ENCODE measurements around the gene BPIFB2. TPM values are rescaled to one million over a fixed set of nuclear protein-coding genes. Genes with fewer than 3 reads are reported as not detected.

The BPIFB2 gene
- total RNA-seq, 4 donors from 2014 or later = 0.13 to 138 (median 0.15) TPM; not detected in 1

DNA sequence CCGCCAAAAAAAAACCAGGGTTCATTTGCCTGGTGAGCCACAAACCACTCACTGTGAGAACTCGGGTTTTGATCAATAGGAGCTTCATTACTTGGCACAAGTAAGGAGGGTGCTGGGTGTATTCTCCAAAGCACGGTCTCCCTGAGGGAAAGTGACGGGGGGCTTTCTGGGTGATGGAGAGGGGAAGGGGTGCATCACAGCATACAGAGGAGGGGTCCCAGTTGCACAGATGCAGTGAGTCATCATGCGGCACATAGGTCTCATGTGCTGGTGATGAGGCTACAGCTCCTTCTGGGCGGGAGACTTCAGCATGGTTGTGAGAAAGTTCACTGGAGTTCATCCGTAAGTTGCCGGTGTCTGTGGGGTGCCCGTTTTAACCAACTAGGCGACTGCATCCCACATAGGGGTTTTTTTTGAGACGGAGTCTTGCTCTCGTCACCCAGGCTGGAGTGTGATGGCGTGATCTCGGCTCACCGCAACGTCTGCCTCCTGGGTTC lies 39.5 kb upstream of the BPIFB2 start:
- ATAC-seq = no peak
- WGBS, 2 donors (ENCODE audit: low coverage in 1 of 2) = 72 to 95% methylated on average over 5 to 7 of the region's 16 CpGs
- no peak overlapping the region for H3K27ac ChIP-seq
- H3K36me3 ChIP-seq = no peaks in the 10 kb centered on the region
- TF ChIP-seq POLR2A (IDR thresholded peaks at IDR 0.05) = no peak
- no peak for TF ChIP-seq POLR2AphosphoS5 (IDR thresholded peaks at IDR 0.05)
- H3K4me1 ChIP-seq = no peaks in the 10 kb centered on the region
- no peak overlapping the region for H3K4me3 ChIP-seq
- no peaks in the 10 kb centered on the region for H3K9me3 ChIP-seq
- H3K27me3 ChIP-seq = peaks cover 15% of the 10 kb centered on the region

DNA sequence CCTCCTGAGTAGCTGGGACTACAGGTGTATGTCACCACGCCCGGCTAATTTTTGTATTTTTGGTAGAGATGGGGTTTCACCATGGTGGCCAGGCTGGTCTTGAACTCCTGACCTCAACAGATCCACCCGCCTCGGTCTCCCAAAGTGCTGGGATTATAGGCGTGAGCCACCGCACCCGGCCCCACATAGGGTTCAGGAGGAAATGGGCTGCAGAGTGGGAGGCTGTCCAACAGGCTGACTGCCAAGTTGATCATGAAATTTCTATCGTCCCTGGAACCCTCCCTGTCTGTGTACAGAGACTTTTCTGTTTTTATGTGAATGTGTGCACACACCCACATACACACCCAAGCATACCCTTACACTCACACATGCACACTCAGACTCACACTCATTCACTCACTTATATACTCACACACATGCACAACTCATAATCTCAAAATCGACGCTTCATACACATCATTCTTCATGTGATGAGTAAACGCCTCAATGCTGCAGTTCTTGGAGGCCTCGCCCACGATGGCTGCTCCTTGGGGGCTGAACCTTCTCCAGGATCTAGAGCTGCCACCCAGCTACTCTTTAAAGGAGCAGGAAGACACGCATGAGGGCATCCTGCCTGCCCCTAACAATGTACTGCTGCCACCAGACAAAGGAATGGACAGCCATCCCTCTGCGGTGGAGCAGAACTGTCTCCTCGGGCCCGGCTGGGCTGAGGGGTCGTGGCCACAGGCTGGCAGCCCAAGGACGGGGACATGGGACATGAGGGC lies 38.8 kb upstream of the BPIFB2 start:
- no peaks in the 10 kb centered on the region for H3K9me3 ChIP-seq
- 27 to 63% methylated on average over 7 of the region's 19 CpGs for WGBS, 2 donors (ENCODE audit: low coverage in 1 of 2)
- no peaks in the 10 kb centered on the region for H3K36me3 ChIP-seq
- no peak overlapping the region for H3K27ac ChIP-seq
- H3K4me3 ChIP-seq = no peak overlapping the region
- no peak for TF ChIP-seq POLR2A (IDR thresholded peaks at IDR 0.05)
- no peak for TF ChIP-seq POLR2AphosphoS5 (IDR thresholded peaks at IDR 0.05)
- TF ChIP-seq, protein P1, sequence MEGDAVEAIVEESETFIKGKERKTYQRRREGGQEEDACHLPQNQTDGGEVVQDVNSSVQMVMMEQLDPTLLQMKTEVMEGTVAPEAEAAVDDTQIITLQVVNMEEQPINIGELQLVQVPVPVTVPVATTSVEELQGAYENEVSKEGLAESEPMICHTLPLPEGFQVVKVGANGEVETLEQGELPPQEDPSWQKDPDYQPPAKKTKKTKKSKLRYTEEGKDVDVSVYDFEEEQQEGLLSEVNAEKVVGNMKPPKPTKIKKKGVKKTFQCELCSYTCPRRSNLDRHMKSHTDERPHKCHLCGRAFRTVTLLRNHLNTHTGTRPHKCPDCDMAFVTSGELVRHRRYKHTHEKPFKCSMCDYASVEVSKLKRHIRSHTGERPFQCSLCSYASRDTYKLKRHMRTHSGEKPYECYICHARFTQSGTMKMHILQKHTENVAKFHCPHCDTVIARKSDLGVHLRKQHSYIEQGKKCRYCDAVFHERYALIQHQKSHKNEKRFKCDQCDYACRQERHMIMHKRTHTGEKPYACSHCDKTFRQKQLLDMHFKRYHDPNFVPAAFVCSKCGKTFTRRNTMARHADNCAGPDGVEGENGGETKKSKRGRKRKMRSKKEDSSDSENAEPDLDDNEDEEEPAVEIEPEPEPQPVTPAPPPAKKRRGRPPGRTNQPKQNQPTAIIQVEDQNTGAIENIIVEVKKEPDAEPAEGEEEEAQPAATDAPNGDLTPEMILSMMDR (IDR thresholded peaks at IDR 0.05) = no peak
- no peak for TF ChIP-seq EP300 (IDR thresholded peaks at IDR 0.05)
- ATAC-seq = no peak
- H3K4me1 ChIP-seq = no peaks in the 10 kb centered on the region
- peaks cover 15% of the 10 kb centered on the region for H3K27me3 ChIP-seq

DNA sequence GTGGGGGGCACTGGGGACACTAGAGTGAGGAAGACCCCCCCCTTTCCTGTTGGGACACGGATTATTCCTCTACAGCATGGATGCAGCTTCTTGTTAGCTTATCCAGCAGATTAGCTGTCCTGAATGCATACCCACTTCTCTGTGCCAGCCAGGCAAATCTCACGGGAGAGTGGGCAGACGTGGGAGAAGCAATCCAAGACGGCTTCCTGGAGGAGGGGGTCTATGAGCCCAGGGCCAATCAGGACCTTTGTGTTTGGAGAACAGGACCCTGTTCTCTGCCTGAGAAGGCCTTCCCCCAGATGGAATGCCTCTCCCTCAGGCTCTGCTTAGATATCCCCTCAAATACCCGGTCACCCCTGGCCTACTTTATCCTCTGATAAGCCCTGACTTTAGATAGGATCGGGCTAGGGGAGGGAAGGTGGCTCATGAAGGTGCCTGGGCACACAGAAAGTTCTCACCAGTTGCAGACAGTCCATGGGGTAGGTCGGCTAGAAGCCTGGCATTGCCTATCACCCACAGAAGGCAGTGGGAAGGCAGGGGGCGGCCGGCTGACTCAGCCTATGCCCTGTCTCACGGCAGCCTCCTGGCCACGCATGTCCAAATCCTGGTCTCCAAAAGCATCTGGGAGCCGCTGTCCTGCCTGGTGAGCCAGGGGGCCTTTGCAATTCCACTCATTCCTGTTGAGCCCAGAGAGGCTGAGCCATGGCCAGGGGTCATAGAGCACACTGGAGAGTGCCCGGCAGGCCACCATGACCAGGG lies 38.0 kb upstream of the BPIFB2 start:
- no peak overlapping the region for H3K4me3 ChIP-seq
- WGBS, 2 donors (ENCODE audit: low coverage in 1 of 2) = 100% methylated on average over 1 of the region's 13 CpGs; no CpG with 5 or more reads in 1 of the 2 donors
- no peaks in the 10 kb centered on the region for H3K4me1 ChIP-seq
- ATAC-seq = no peak
- TF ChIP-seq, protein P1 (IDR thresholded peaks at IDR 0.05) = no peak
- TF ChIP-seq POLR2A (IDR thresholded peaks at IDR 0.05) (no peak), POLR2AphosphoS5 (IDR thresholded peaks at IDR 0.05) (no peak), EP300 (IDR thresholded peaks at IDR 0.05) (no peak)
- H3K27ac ChIP-seq = no peak overlapping the region
- H3K9me3 ChIP-seq = no peaks in the 10 kb centered on the region
- peaks cover 15% of the 10 kb centered on the region for H3K27me3 ChIP-seq
- H3K36me3 ChIP-seq = no peaks in the 10 kb centered on the region

DNA sequence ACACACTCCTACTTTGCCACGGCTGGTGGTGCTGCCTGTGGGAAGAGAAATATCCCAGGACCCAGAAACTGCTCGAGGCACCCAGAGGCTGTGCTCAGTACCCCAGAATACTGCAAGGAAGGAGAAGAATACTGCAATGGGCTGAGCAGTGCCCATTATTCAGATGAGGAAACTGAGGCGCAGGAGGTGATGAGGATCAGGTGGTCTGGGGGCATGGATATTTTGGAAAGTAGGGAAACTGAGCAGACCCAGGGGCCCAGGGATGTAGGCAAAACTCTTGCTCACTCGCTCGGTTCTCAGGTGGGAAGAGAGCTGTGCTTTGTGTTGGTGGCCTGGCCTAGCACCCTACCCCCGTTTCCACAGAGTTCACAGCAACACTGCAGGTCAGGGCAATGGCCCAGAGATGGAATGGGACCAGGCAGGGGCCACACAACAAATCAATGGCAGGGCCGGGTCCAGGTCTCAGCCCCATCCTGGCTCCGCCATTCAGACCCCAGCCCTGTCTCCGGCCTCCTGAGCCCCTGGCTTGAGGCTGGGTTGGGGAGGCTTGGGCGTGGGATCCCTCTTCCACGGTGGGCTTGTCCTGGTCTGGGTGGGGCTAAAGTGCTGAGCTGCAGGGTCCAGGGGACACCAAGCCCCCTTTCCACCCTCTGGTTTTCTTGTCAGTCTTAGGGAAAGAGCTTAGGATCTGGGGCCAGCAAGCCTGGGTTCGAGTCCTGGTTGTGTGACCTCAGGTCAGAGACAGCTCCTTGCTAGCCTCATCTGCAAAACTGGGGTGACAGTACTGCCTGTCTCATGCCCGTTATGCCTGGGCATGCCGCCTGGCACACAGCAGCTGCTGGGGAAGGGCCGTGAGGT lies 37.2 kb upstream of the BPIFB2 start:
- H3K4me1 ChIP-seq = no peaks in the 10 kb centered on the region
- H3K27me3 ChIP-seq = peaks cover 15% of the 10 kb centered on the region
- H3K36me3 ChIP-seq = no peaks in the 10 kb centered on the region
- ATAC-seq = no peak
- H3K9me3 ChIP-seq = no peaks in the 10 kb centered on the region
- H3K27ac ChIP-seq = no peak overlapping the region
- TF ChIP-seq POLR2AphosphoS5 (IDR thresholded peaks at IDR 0.05) = no peak
- TF ChIP-seq, protein P1 (IDR thresholded peaks at IDR 0.05) = no peak
- H3K4me3 ChIP-seq = no peak overlapping the region
- WGBS, 2 donors (ENCODE audit: low coverage in 1 of 2) = 93 to 95% methylated on average over 4 to 5 of the region's 15 CpGs

DNA sequence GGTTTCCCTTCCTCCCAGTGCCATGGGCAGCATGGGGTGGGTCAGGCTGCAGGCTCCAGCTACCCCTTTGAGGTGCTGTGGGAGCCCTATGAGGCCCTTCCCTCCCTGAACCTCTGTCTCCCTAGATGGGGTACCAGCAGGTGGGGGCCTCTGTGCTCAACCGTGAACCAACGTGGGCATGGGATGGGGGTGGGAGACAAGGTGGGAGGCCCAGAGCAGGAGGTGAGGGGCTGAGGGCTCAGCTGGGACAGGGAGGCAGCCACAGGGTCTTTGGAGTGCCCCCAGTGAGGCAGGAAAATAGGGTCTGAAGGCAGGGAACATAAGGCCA lies 36.6 kb upstream of the BPIFB2 start:
- WGBS, 2 donors (ENCODE audit: low coverage in 1 of 2) = no CpG with 5 or more reads among the region's 2 CpGs
- Histone ChIP-seq H3K27me3 (peaks cover 15% of the 10 kb centered on the region), H3K36me3 (no peaks in the 10 kb centered on the region), H3K4me3 (no peak overlapping the region), H3K9me3 (no peaks in the 10 kb centered on the region), H3K27ac (no peak overlapping the region), H3K4me1 (no peaks in the 10 kb centered on the region)
- no peak for ATAC-seq
- TF ChIP-seq EP300 (IDR thresholded peaks at IDR 0.05) (no peak), POLR2AphosphoS5 (IDR thresholded peaks at IDR 0.05) (no peak), POLR2A (IDR thresholded peaks at IDR 0.05) (no peak)
- TF ChIP-seq, protein P1 (IDR thresholded peaks at IDR 0.05) = no peak
